ENCODE results near the gene TGM3. TPM values are rescaled to one million over a fixed set of nuclear protein-coding genes. Genes with fewer than 3 reads are reported as not detected.

The TGM3 gene
- polyA plus RNA-seq, 1 donor: 0.25 TPM

DNA sequence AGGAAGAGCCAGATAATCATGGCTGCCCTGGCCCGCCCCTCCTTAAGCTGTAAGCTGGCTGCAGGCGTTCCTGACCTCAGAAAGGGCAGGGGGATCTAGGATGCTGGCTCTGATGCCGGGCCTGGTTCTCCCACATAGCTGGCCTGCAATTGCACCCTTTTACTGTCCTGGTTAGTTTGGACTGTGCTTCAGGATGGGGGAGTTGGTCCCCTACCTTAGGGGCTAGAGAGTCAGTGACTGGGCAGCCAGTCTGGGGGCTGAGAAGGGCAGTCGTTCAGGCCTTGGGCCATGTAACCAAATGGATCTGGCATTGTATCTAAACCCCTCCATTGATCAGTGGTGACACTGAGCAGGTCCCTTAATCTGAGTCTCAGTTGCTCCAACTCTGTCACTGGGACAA, 40.7 kb downstream of the TGM3 start:
- DNase-seq (ENCODE audit: low read depth): no peak

DNA sequence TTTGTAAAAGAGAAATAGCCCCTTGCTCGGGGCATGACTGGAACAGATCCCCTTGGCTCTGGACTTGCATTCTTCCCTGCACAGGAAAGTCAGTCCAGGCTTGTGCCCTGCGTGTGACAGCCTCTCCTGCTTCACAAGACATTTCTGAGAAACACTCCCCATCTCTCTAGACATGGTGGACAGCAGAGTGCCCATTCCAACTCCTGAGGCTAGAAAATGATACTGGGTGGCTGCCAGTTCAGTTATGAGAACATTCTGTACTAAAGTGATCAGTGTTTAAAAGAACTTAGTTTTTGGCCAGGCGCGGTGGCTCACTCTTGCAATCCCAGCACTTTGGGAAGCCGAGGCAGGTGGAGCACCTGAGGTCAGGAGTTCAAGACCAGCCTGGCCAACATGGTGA, 41.3 kb downstream of the TGM3 start:
- no peak for DNase-seq (ENCODE audit: low read depth)

DNA sequence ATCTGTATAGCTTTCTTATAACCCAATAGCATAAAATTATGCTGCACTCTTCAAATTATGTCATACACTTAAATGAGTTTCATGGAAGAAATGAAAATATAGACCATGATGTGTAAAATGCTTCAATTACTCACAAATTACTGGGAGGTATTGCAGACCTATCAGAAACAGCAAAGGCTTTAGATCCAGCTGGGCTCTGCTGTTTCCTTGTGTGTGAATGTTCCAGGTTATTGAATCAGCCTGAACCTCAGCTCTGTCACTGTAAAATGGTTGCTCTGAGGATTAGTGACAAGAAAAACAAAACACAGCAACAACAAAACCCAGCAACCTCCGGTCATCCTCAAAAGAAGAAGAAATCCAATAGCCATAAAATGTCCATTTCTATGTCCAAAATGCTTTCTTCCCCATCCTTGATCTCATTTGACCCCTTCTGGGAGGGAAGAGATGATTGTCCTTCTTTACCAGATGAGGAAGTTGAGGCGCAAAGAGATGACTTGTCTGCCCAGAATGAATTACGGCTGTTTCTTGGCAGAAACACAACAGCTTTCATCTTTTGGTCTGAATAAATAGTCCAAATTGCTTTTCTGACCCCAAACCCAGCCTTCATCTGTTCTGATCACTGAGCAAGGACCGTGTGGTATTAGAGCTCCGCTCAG, 42.7 kb downstream of the TGM3 start:
- DNase-seq (ENCODE audit: low read depth): no peak

DNA sequence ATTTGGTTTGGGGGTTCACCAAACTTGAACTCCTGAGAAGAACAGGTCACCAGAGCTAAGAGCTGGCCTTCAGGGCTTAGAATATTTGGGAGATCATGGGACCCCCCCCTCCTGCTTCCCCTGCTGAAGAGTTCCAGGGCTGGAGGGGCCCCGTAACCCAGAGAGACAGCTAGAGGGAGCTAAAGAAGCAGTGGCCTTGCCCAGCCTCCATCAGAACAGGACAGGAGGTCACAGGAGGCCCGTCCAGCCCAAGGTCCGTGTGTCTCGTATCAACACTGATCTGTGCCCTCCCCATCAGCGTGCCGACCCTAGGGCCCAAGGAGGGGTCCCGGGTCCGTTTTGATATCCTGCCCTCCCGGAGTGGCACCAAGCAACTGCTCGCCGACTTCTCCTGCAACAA, 44.3 kb downstream of the TGM3 start:
- no peak for DNase-seq (ENCODE audit: low read depth)

DNA sequence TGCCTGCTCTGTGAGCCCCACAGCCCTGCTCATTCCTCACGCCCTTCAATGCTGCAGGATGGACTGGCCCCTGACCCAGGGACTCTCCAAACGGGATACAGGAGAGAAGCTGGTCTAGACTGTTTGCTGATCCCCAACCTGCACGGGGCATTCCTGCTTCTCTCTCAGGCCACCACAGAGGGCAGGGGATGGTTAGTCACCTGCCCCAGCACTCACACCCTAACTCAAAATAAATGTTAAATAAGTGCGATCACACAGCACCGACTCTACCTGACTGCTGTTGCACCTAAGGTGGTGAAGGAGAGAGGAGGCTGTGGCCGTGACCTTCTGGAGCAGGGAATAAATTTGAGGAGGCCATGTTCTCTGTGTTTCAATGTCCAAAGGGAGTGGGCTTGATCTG, 45.0 kb downstream of the TGM3 start:
- DNase-seq (ENCODE audit: low read depth): no peak

DNA sequence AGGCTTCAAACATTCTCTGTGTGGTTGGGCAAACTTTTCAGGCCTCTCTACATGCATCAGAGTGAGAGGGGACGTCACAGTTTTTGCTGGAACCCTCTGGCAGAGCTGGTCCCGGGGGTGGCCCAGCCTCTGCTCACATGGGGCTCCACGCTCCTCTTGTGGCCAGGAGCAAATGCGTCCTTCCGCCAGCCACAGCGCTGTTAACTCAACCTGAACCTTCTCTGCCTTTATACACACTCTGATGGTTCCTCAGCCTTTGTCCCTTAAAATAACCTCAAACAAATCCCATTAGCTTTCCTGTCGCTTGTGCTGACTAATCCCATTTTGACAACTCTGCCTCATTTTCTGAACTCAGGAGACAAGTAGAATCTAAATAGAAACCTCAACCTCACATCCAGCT, 45.5 kb downstream of the TGM3 start:
- DNase-seq (ENCODE audit: low read depth): no peak

DNA sequence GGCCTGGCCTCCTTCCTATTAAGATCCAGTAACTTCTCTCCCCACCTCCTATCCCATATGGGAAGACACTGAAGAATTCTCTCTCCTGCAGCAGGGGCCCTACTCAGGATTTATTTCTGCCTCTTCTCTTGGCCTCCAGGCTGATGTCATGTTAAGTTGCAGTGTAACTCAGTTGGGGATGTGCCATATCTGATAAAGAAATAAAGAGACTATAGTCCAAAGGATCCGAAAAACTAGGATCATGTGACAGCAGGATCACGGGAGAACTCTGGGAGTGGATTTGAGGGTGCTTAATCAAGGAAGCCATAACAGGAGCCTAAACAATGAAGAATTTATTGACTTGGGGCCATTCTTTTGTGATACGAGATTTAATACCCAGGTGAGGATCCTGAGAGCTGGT, 46.4 kb downstream of the TGM3 start:
- DNase-seq (ENCODE audit: low read depth): no peak

DNA sequence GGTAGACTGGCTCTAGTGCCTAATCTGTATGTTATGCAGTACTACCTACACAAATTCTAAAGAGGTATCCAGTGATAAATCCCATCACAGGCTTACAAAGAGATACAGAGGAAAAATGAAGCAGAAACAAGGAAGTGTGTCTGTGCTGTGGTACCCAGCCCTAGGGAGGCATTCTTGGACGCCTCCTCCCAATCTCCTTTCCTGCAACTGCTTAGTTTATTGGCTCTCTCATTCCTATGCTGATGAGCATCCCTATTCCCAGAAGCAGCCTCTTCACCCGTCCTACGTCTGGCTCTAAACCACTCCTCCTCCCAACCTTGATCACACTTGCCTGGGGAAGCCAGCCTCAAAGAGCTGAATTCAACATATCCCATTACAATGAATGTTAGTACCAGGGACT, 50.4 kb downstream of the TGM3 start:
- DNase-seq (ENCODE audit: low read depth): no peak

DNA sequence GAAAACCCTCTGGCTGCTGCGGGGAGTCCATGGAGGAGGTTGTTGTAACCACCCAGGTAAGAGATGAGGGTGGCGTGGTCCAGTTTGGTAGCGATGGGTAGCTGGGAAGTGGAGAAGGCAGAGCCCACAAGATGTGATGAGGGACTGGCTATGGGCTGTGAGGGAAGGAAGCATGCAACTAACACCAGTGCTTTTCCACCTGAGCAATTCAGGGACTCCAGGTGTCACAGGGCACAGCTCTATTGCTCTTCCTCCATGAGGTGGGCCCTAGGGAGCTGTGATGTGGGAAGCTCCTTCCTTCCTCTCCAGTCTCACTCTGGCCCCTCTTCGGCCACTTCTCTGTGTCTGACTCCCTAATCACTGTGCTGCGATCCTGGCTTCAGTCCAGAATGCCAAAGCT, 52.5 kb downstream of the TGM3 start:
- no peak for DNase-seq (ENCODE audit: low read depth)

DNA sequence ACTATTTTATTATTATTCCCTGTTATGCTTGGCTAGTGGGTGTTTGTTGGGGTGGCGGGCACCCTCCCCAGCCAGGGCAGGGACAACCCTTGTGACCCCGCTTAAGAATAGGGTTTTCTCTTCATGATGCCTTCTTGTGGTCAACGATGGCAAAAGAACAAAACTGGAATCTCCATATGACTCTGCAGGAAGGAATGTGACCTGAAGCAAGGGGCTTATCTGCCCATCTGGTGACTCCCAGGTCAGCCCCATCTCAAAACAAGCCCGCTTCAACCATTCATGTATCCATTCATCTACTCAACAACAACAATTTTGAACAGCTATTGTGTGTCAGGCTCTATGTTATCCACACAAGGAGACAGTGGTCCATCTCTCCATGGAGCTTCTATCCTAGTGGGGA, 54.0 kb downstream of the TGM3 start:
- no peak for DNase-seq (ENCODE audit: low read depth)

DNA sequence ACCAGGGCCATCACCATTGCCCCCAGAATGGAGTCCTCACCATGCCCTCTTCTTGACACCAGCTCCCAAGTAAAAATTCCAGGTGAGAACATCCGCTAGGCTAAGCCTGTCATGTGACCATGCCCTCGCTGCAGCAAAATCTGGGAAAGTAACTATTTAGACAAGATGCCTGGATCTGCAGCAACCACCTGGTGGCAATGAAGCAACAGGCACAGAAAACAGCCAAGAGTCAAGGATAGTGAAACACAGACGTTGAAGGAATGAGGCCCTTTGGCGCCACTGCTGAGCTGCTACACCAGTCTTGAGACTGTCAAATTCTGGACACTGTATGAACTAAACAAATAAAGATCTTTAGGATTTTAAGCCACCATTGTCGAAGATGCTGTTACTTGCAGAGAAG, 54.8 kb downstream of the TGM3 start:
- DNase-seq (ENCODE audit: low read depth): no peak

DNA sequence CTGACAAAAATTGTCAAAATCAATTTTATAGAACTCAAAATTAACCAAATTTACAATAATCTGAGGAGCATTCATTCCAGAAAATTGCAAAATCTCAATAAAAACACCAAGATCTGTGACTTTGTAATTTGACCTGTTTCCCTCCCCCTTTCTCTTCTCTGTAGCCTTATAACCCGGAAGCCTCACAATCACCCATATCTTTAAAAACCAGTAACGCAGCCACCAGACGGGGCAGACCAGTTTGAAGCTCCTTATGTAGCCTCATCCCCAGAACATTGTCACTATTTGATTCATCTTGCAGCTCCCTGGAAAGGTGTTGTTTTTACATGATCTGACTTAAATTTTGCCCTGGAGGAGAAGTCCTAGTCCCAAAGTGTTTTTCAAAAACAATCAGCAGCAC, 57.4 kb downstream of the TGM3 start:
- no peak for DNase-seq (ENCODE audit: low read depth)

DNA sequence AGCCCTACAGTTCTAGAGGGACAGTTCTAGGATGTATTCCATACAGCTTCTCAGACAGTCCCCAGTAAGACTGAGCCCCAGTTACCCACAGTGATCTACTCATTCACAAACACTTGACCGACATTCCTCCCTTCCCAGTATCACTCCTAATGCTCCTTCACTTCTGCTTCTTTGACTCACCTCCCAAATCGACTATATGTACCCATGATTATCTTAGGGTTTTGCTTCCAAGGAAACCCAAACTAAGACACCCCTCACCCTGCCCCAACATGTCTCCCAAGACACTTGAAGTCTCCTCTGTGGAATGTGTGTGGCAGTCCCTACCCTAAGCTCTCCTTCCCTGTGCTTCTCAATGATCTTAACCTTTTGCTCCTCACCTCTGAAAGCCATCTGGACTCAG, 61.3 kb downstream of the TGM3 start:
- DNase-seq (ENCODE audit: low read depth): no peak

DNA sequence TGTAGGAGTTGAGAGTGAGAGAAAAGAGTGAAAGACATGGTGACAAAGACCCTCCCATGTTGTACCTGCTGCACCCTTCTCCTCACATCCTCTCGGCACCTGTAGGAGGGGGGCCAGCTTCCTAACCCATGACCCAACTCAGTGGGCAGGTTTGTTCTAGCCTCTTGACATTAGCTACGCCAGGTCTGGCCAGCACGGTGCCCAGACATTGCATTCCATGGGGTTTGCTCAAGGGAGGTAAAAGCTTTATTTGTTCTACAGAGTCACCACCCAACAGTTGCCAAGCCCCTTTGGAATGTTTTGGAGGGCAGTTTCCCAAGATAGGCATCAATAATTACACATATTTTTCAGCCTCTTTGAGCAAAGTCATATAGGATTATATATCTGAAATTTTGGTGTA, 62.2 kb downstream of the TGM3 start:
- DNase-seq (ENCODE audit: low read depth): no peak

DNA sequence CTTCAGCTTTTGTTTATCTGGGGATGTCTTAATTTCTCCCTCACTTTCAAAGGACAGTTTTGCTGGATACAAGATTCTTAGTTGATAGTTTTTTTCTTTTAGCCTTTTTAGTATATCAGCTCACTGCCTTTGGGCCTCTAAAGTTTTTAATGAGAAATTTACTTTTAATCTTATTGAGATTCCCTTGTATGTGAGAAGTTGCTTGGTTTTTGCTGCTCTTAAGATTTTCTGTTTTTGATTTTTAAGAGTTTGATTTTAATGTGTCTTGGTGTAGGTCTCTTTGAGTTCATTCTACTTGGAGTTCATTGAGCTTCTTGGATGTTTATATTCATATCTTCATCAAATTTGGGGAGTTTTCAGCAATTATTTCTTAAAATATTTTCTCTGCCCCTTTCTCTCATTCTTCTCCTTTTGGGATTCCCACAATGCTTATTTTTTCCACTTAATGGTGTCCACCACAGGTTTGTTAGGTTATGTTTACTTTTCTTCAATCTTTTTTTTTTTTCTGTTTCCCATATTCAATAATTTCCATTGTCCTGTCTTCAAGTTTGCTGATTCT, 65.3 kb downstream of the TGM3 start:
- no peak for DNase-seq (ENCODE audit: low read depth)

DNA sequence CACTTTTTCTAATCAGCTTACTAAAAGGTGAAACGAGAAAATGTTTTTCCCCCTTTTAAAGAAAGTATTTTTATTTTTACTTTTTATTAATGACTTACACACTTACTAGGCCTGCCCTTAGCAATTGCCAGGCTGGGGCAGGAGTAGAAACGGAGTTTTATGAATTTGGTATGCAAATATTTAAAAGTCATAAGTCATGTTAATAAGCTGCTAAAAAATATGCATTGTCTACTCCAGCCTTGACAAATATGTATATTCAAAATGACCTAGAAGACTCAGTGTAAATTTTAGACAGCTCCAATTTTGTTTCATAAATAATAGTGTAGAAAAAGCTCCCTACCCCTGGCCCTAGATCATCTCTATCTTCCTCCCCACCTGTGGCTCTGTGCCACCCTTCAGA, 67.4 kb downstream of the TGM3 start:
- no peak for DNase-seq (ENCODE audit: low read depth)

DNA sequence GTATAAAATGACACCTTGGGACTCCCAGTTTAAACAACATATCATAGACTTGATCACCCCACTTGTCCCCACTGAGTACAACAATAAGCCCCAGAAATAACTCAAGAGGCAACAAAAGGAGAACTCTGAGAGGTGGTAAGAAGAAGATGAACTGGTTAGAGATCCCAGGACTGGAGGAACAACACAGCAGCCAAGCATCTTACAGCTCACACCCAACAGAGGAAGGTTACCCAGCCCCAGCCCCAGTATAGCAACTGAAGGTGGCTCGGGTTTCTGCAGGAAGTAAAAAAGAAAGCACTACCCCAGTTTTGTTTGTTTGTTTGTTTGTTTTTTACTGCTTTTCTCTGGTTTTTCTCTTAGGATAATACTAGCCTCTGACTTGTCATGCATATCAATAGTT, 67.8 kb downstream of the TGM3 start:
- no peak for DNase-seq (ENCODE audit: low read depth)

DNA sequence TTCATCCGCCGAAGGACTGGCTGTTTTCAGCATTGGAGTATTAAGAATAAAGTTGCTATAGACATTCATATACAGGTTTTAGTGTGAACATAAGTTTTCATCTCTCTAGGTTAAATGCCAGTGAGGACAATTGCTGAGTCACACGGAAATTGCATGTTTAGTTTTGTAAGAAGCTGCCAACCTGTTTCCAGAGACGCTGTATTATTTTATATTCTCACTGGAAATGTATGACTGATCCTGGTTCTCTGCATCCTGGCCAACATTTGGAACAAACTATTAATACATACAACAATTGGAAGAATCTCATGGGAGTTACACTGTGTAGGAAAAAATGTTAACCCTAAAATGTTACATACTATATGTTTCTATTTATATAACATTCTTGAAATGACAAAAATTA, 68.2 kb downstream of the TGM3 start:
- no peak for DNase-seq (ENCODE audit: low read depth)

DNA sequence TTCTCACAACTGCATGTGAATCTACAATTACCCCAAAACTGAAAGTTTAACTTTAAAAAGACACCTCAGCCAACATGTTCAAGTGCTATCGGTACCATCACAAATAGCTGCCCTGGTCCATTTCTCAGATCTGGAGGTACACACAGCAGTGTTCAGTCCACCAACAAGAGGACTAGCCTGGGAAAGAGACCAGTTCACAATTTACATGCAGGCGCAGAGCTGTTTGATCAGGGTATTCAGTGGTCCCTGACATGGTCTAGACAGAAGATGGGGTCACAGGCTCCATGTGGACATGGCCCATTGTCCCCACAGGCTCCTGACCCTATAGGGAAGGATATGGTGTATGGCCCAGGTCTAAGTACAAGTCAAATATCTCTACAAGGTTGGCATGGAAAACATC, 69.3 kb downstream of the TGM3 start:
- DNase-seq (ENCODE audit: low read depth): no peak

DNA sequence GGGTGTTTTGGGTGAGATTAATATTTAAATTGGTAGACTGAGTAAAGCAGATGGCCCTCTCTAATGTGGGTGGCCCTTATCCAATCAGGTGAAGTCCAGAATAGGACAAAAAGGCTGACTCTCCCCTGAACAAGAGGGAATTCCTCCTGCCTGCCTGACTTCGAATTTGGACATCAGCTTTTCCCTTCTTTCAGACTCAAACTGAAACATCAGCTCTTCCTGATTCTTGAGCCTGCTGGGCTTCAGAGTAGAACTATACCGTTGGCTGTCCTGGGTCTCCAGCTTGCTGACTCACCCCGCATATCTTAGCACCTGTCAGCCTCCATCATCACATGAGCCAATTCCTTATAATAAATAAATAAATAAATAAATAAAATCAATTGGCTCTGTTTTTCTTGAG, 69.9 kb downstream of the TGM3 start:
- no peak for DNase-seq (ENCODE audit: low read depth)

DNA sequence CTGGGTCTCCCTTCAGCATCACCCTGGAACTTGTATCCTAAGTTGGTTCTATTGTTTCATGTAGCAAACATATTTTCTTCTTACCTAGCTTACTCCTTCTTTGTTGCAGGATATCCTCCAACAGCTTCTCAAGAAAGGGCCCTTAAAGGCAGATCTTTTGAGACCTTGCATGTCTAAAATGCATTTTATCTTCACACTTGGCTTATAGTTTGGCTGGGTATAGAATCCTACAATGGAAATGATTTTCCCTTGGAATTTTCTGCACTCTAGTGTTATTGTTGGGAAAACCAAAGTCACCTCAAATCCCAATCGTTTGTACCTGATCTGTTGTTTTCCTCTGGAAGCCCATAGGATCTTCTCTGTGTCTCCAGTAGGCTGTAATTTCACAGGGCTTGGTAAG, 72.8 kb downstream of the TGM3 start:
- DNase-seq (ENCODE audit: low read depth): no peak

DNA sequence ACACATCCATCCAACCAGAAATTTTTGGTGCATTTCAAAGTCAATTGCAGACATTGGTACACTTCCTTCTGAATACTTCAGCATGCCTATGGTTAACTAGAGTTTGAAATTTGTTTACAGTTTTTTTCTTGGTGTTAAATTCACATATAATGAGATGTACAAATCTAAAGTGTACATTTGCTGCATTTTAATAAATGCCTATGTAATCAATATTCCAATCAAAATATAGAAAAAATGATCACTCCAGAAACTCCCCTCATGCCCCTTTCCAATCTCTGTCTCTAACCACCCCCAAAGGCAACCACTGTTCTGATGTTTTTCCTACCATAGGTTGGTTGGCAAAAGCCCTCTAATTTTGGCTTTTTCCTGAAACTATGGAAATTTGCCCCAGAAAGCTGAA, 77.3 kb downstream of the TGM3 start:
- DNase-seq (ENCODE audit: low read depth): no peak

DNA sequence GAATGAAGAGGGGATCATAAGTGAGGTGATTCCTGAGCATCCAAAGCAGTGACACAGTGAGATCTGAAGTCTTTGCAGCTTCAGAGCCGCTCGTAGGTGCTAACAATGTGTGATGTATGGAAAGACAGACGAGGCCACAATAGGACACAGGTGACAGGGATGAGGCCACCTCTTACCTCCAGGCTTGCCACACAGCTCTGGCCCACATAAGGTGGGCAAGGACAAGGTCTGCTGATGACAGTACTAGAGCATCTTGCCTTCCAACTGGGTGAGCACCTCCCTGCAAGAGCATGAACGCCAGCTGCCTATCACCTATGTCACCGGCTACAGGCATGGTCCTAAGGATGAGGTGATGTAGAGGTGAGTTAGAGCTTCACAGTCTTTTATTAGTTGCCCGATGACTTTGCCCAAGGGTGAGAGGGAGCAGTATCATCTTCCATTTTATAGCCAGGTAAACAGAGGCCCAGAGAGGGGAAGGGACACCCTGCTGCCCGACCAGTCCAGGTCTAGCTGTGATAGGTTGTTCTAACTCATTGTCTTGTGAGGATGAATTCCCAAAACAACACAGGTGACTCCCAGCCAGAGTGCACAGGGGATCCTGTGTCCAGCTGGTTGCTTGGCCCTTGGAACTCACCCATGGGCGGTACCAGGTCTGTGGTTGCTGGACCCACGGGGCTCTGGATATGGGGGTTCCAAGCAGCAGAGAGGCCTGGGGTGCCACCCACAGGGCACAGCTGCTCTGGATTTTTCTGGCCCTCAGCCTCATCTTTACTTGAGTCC, 78.7 kb downstream of the TGM3 start:
- DNase-seq (ENCODE audit: low read depth): no peak

DNA sequence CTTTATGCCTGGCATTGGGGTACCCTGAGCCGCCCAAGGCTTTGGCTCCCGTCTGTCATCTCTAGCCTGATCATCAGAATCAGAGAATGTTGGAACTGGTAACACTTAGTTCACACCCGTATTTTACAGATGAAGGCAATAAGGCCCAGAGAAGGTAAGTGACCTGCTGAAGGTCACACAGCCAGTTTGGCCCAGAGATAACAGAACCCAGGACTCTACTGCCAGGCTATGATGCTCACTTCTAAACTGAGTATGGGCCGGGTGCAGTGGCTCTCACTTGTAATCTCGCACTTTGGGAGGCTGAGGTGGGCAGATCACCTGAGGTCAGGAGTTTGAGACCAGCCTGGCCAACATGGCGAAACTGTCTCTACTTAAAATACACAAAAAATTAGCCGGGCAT, 83.1 kb downstream of the TGM3 start:
- DNase-seq (ENCODE audit: low read depth): no peak

All from forelimb muscle (tissue), 1 donor.